Natural killer cell (primary cell): ENCODE data around the gene BOC. TPM values are rescaled to one million over a fixed set of nuclear protein-coding genes. Genes with fewer than 3 reads are reported as not detected.

Source experiments
- ATAC-seq, 3 donors: fragments of 150-1000 bp in 2 of 3; fragments of 200-7000 bp in 1 of 3; cut with Tn5 transposase; 1 replicate in 1 of 3; 2 replicates in 2 of 3; pipeline ENCODE4 v1.10.0; 2021; ENCODE audit warnings: mild to moderate bottlenecking in 2 of 3, moderate library complexity in 2 of 3
- DNase-seq, 2 donors: peaks; one replicate each; pipeline versions ENCODE4 v3.0.0 to v3.0.0-alpha.2; 2013 to 2021; ENCODE audit warnings: mixed read lengths in 1 of 2
- H3K27ac ChIP-seq: one replicate; pipeline ENCODE4 v1.5.1; 2013; ENCODE audit warnings: mild to moderate bottlenecking, low read length
- H3K27me3 ChIP-seq: one replicate; pipeline ENCODE4 v1.6.1; 2013; ENCODE audit warnings: low read length; ENCODE audit not compliant: control insufficient read depth, insufficient read depth
- H3K36me3 ChIP-seq: one replicate; pipeline ENCODE4 v1.6.1; 2013; ENCODE audit warnings: low read length; ENCODE audit not compliant: control insufficient read depth, insufficient read depth
- H3K4me1 ChIP-seq: one replicate; pipeline ENCODE4 v1.6.1; 2013; ENCODE audit warnings: low read length; ENCODE audit not compliant: control insufficient read depth, insufficient read depth
- H3K4me3 ChIP-seq: one replicate; pipeline ENCODE4 v1.5.1; 2013; ENCODE audit warnings: low read length
- H3K9me3 ChIP-seq: one replicate; pipeline ENCODE4 v1.6.1; 2013; ENCODE audit warnings: low read length; ENCODE audit not compliant: control insufficient read depth, insufficient read depth
- H3K27ac Mint-ChIP-seq, 2 donors: one replicate each; pipeline ENCODE4 v1.8.0; 2022; ENCODE audit warnings: mild to moderate bottlenecking in 2 of 2, mixed read lengths in 2 of 2, moderate library complexity in 1 of 2
- H3K27me3 Mint-ChIP-seq, 2 donors: one replicate each; pipeline ENCODE4 v1.8.0; 2022; ENCODE audit warnings: low read depth in 2 of 2, mixed read lengths in 2 of 2
- H3K36me3 Mint-ChIP-seq: one replicate; pipeline ENCODE4 v1.8.0; 2022; ENCODE audit warnings: mixed read lengths
- H3K4me1 Mint-ChIP-seq, 2 donors: one replicate each; pipeline ENCODE4 v1.8.0; 2022; ENCODE audit warnings: mixed read lengths in 2 of 2
- H3K4me3 Mint-ChIP-seq: one replicate; pipeline ENCODE4 v1.8.0; 2022; ENCODE audit warnings: mild to moderate bottlenecking, moderate library complexity, mixed read lengths
- H3K9me3 Mint-ChIP-seq, 2 donors: one replicate each; pipeline ENCODE4 v1.8.0; 2022; ENCODE audit warnings: mixed read lengths in 2 of 2
- CTCF ChIP-seq: fragments of 200-600 bp; IDR thresholded peaks from one replicate; pipeline ENCODE4 v1.8.0; 2022; ENCODE audit warnings: antibody characterized with exemption
- WGBS: methylation state at CpG from one replicate; pipeline ENCODE4 v1.1.7; 2013; ENCODE audit warnings: missing lambda C conversion rate; ENCODE audit not compliant: insufficient coverage; 5-methylcytosine and 5-hydroxymethylcytosine counted together
- intact Hi-C: fragments of 100-400 bp; cut with micrococcal nuclease; formaldehyde crosslinking; loops from one replicate; pipeline ENCODE4 v1.14.2; 2022
- total RNA-seq, 4 donors: library from RNA; stranded (reverse); fragments of 120-200 nt in 1 of 4; gene quantifications; one replicate each; pipeline versions ENCODE4 v1.2.3 to v1.2.4, GENCODE V29; 2013 to 2022

Gene BOC
- total RNA-seq, 3 donors from 2014 or later (not counting 1 experiment from before 2014, with no cell fraction given) = 0.10 TPM; not detected in 2

GRCh38 chr3:113295463-113295862 is 84.1 kb downstream of the BOC start:
- H3K36me3 ChIP-seq = no peaks in the 10 kb centered on the region
- H3K9me3 ChIP-seq = no peaks in the 10 kb centered on the region
- no peak for TF ChIP-seq CTCF
- H3K9me3 Mint-ChIP-seq = no peaks in the 10 kb centered on the region
- no peaks in the 10 kb centered on the region for H3K27me3 Mint-ChIP-seq
- intact Hi-C loops = no loop called here
- no peaks in the 10 kb centered on the region for H3K36me3 Mint-ChIP-seq
- H3K4me3 ChIP-seq = no peak overlapping the region
- H3K4me1 Mint-ChIP-seq = no peaks in the 10 kb centered on the region
- ATAC-seq = no peak
- no peak overlapping the region for H3K4me3 Mint-ChIP-seq
- H3K4me1 ChIP-seq = no peaks in the 10 kb centered on the region
- no peak for DNase-seq
- H3K27ac Mint-ChIP-seq = no peak overlapping the region
- no peaks in the 10 kb centered on the region for H3K27me3 ChIP-seq
- H3K27ac ChIP-seq = no peak overlapping the region

GRCh38 chr3:113297287-113297686 is 85.9 kb downstream of the BOC start:
- no peak overlapping the region for H3K27ac Mint-ChIP-seq
- ATAC-seq (no peak), DNase-seq (no peak)
- H3K4me3 ChIP-seq = no peak overlapping the region
- H3K27me3 Mint-ChIP-seq = no peaks in the 10 kb centered on the region
- no peaks in the 10 kb centered on the region for H3K36me3 Mint-ChIP-seq
- intact Hi-C loops = no loop called here
- no peaks in the 10 kb centered on the region for H3K9me3 ChIP-seq
- no peaks in the 10 kb centered on the region for H3K27me3 ChIP-seq
- no peak for TF ChIP-seq CTCF
- H3K9me3 Mint-ChIP-seq = no peaks in the 10 kb centered on the region
- H3K4me1 ChIP-seq = no peaks in the 10 kb centered on the region
- no peak overlapping the region for H3K4me3 Mint-ChIP-seq
- no peaks in the 10 kb centered on the region for H3K36me3 ChIP-seq
- no peaks in the 10 kb centered on the region for H3K4me1 Mint-ChIP-seq
- 89% methylated on average over 2 of the region's 2 CpGs for WGBS
- H3K27ac ChIP-seq = no peak overlapping the region

DNA sequence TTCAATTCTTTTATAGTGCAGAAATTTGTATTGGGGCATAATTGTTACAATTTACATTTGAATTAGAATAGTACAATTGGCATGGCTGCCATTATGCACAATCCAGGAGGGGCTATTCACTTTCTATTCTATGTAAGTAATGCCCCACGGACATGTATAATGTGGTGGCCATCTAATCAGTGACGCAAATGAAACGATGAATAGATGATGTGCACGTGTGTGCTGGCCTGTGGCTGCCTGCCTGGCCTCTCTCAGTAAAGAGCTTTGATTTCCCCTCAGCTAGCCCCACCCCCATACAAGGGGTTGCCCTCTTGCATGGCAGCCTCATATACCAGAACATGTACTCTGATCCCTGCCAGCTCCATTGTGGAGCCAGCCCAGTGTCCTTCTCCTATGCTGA is 86.5 kb downstream of the BOC start:
- 100% methylated on average over 4 of the region's 4 CpGs for WGBS
- no peaks in the 10 kb centered on the region for H3K36me3 Mint-ChIP-seq

More for the DNA sequence above, 86.5 kb downstream of the BOC start:
- H3K4me3 ChIP-seq = no peak overlapping the region
- DNase-seq (no peak), ATAC-seq (no peak)
- no peak overlapping the region for H3K27ac ChIP-seq
- no peaks in the 10 kb centered on the region for H3K36me3 ChIP-seq
- no peak overlapping the region for H3K27ac Mint-ChIP-seq
- no peak overlapping the region for H3K4me3 Mint-ChIP-seq
- no peaks in the 10 kb centered on the region for H3K4me1 Mint-ChIP-seq
- H3K27me3 ChIP-seq = no peaks in the 10 kb centered on the region
- H3K27me3 Mint-ChIP-seq = no peaks in the 10 kb centered on the region
- no peaks in the 10 kb centered on the region for H3K9me3 Mint-ChIP-seq
- H3K9me3 ChIP-seq = no peaks in the 10 kb centered on the region
- no peaks in the 10 kb centered on the region for H3K4me1 ChIP-seq
- intact Hi-C loops = no loop called here
- TF ChIP-seq CTCF = no peak
